ENCODE measurements around the gene MYL4. TPM values are rescaled to one million over a fixed set of nuclear protein-coding genes. Genes with fewer than 3 reads are reported as not detected.

MYL4 gene
- total RNA-seq, 1 experiment from 2014 or later, result not detected

- DNase-seq, result no peak
- no peak overlapping the region for H3K4me3 ChIP-seq (ENCODE audit: insufficient read depth, low read depth, low read length)
- H3K36me3 ChIP-seq (replicated peaks; ENCODE audit: control insufficient read depth, insufficient read depth, low read length), result peaks cover 1% of the 10 kb centered on the region
- H3K27me3 ChIP-seq (ENCODE audit: control insufficient read depth, insufficient read depth, low read length), result no peaks in the 10 kb centered on the region
Measured at GRCh38 chr17:47184681-47185080, 24.5 kb upstream of the MYL4 start.

GRCh38 chr17:47188271-47188875 is 20.8 kb upstream of the MYL4 start:
- DNase-seq, result peak; percentile 29
- no peaks in the 10 kb centered on the region for H3K27me3 ChIP-seq (ENCODE audit: control insufficient read depth, insufficient read depth, low read length)
- no peaks in the 10 kb centered on the region for H3K36me3 ChIP-seq (replicated peaks; ENCODE audit: control insufficient read depth, insufficient read depth, low read length)
- peak overlapping the region; percentile 92 for H3K4me3 ChIP-seq (ENCODE audit: insufficient read depth, low read depth, low read length)

DNA sequence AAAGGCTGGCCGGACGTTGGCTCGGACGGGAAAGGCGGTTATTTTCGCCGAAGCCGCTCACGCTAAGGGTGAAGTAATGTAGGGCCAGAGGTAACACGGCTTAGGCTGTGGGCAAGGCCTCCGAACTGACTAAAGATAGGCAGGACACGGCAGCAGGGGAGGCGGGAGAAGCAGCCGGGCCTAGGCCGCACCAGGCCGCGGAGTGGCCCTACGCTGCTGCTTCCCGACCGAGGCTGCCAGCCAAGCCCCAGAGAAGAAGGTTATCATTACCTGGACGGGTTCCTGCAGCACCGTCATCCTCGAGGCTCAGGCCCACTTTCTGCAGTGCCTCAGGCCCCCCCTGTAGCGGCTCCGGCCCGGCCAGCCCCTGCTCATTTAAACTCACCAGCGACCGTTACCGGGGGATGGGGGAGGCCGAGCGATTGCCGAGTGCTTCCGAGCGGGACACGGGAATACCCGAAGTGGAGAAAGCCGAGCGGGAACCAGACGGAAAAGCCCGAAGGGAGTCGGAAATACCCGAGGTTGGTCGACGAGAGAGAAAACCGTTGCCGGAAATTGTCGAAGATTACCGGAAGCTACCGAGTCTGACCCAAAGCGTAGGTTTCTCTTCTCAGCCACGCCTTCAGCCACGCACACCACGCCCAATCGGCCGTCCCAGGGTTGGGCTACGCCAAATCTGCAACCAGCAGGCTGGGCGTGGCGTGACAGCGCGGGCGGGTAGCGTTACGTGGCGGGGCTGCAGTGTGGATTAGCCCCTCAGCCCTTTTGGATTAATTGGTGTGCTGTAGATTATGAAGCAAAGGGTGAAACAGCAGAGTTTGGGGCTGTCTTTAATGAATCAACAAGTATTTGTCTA is 20.0 kb upstream of the MYL4 start, which contains the start of gene CDC27:
Gene CDC27 (minus strand): TSS at position 420 of the 856 bp plus-strand sequence. CDS start 123 bp downstream, at position 297.
- Histone ChIP-seq H3K4me3 (ENCODE audit: insufficient read depth, low read depth, low read length) (peak within 1 kb of the TSS; percentile 92), H3K27me3 (ENCODE audit: control insufficient read depth, insufficient read depth, low read length) (no peaks in the 10 kb centered on the region)
- peak; percentile 94 for DNase-seq

GRCh38 chr17:47189732-47190237 is 19.4 kb upstream of the MYL4 start:
- DNase-seq, result no peak
- Histone ChIP-seq H3K4me3 (ENCODE audit: insufficient read depth, low read depth, low read length) (peak overlapping the region; percentile 36), H3K27me3 (ENCODE audit: control insufficient read depth, insufficient read depth, low read length) (no peaks in the 10 kb centered on the region), H3K36me3 (replicated peaks; ENCODE audit: control insufficient read depth, insufficient read depth, low read length) (no peaks in the 10 kb centered on the region)

More for the DNA sequence above, 20.0 kb upstream of the MYL4 start, which contains the start of gene CDC27:
- no peaks in the 10 kb centered on the region for H3K36me3 ChIP-seq (replicated peaks; ENCODE audit: control insufficient read depth, insufficient read depth, low read length)

DNA sequence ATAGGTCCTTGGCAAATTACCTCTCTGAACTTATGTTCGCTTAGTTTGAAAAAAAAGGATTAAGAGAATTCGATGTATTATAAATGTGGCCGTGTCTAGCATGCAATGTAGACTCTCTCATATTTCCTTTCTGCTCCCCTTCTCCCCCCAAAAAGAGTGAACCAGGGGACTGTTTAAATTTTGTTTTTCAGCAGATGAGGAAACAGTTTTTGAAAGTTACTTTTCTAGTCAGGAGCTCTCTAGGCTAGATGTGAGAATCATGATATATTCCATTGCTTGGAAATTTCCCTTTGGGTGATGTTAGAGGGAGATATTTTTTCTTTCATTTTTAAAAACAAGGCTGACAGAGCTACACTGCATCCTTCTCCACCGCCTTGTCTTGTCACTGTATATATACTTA is 18.9 kb upstream of the MYL4 start:
- DNase-seq, result no peak
- Histone ChIP-seq H3K27me3 (ENCODE audit: control insufficient read depth, insufficient read depth, low read length) (no peaks in the 10 kb centered on the region), H3K4me3 (ENCODE audit: insufficient read depth, low read depth, low read length) (no peak overlapping the region), H3K36me3 (replicated peaks; ENCODE audit: control insufficient read depth, insufficient read depth, low read length) (no peaks in the 10 kb centered on the region)

DNA sequence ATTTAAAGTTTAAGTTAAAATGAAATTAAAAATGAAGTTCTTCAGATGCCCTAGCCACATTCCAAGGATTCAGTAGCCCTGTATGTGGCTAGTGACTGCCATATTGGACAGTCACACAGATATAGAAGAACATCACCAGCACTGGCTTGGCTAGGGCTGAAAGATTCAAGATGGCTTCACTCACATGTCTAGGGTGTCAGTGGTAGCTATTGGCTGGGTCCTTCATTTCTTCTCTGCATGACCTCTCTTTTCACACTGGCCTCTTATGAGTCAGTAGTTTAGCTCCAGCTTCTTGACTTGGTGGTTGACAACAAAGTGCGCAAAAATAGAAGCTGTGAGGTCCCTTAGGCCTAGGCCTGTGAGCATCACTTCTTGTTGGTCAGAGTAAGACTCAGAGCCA is 18.4 kb upstream of the MYL4 start:
- Histone ChIP-seq H3K36me3 (replicated peaks; ENCODE audit: control insufficient read depth, insufficient read depth, low read length) (no peaks in the 10 kb centered on the region), H3K27me3 (ENCODE audit: control insufficient read depth, insufficient read depth, low read length) (no peaks in the 10 kb centered on the region), H3K4me3 (ENCODE audit: insufficient read depth, low read depth, low read length) (no peak overlapping the region)
- no peak for DNase-seq

DNA sequence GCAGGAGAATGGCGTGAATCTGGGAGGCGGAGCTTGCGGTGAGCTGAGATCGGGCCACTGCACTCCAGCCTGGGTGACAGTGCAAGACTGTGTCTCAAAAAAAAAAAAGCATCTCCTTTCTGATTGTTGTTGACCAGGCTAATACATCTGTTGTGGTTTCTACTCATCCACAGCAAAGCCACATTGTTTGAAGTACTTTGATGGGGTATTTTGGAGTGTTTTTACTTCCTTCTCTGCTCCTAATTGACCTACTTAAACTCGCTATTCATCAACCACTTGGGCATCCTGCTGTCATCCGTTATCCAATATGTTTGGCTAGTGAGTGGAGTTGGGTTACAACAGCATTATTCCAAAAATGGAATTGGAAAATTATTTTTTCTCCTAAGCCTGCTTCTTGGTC is 16.6 kb upstream of the MYL4 start:
- Histone ChIP-seq H3K36me3 (replicated peaks; ENCODE audit: control insufficient read depth, insufficient read depth, low read length) (no peaks in the 10 kb centered on the region), H3K4me3 (ENCODE audit: insufficient read depth, low read depth, low read length) (no peak overlapping the region), H3K27me3 (ENCODE audit: control insufficient read depth, insufficient read depth, low read length) (no peaks in the 10 kb centered on the region)
- DNase-seq, result no peak

DNA sequence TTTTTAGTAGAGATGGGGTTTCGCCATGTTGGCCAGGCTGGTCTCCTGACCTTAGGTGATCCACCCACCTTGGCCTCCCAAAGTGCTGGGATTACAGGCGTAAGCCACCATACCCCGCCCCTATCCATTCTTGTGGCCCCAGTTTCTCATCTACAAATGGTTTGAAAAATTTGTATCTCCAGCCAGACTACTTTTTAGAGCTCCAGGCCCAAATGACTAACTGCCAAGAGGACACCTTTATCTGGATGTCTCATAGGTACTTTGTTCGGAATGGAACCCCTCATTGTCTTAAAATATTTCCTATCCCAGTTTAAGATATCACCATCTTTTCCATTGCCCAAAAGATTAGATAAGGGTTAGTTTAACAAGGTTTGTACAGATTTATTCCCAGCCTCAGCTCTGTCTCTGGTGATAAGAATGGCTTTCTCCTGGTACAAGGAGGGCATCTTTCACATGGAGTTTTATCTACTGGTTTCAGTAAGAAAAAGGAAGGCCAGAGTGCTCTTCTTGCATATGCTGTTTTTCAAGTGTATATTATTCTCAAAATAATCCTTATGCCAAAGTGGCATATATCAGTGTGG is 15.1 kb upstream of the MYL4 start:
- Histone ChIP-seq H3K4me3 (ENCODE audit: insufficient read depth, low read depth, low read length) (no peak overlapping the region), H3K36me3 (replicated peaks; ENCODE audit: control insufficient read depth, insufficient read depth, low read length) (no peaks in the 10 kb centered on the region)
- no peak for DNase-seq

GRCh38 chr17:47197821-47198220 is 11.3 kb upstream of the MYL4 start:
- DNase-seq, result no peak
- Histone ChIP-seq H3K27me3 (ENCODE audit: control insufficient read depth, insufficient read depth, low read length) (no peaks in the 10 kb centered on the region), H3K36me3 (replicated peaks; ENCODE audit: control insufficient read depth, insufficient read depth, low read length) (no peaks in the 10 kb centered on the region), H3K4me3 (ENCODE audit: insufficient read depth, low read depth, low read length) (no peak overlapping the region)

More for the DNA sequence above, 15.1 kb upstream of the MYL4 start:
- no peaks in the 10 kb centered on the region for H3K27me3 ChIP-seq (ENCODE audit: control insufficient read depth, insufficient read depth, low read length)

DNA sequence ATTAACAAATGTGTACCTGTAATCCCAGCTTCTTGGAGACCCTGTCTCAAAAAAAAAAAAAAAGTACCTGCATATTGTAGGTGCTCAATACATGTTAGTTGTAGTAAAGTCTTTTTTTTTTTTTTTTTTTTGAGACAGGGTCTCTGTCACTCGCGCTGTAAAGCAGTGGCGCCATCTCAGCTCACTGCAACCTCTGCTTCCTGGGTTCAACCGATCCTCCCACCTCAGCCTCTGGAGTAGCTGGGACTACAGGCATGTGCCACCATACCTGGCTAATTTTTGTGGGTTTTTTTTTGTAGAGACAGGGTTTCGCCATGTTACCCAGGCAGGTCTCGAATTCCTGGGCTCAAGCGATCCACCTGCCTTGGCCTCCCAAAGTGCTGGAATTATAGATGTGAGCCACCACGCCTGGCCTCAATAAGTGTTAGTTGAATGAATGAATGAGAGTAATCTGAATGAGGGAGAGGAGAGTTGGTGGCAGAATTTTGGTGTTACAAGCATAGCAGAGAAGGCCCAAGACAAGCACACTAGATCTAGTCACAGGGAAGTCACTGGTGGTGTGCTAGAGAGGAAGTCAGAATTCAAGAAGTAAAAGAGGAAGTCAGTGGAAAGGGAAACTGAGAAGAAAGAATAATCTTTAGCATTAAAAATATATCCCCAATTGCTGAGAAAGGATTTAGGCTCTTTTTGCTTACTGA is 9.4 kb upstream of the MYL4 start:
- no peak overlapping the region for H3K4me3 ChIP-seq (ENCODE audit: insufficient read depth, low read depth, low read length)
- no peaks in the 10 kb centered on the region for H3K27me3 ChIP-seq (ENCODE audit: control insufficient read depth, insufficient read depth, low read length)
- DNase-seq, result no peak
- no peaks in the 10 kb centered on the region for H3K36me3 ChIP-seq (replicated peaks; ENCODE audit: control insufficient read depth, insufficient read depth, low read length)

DNA sequence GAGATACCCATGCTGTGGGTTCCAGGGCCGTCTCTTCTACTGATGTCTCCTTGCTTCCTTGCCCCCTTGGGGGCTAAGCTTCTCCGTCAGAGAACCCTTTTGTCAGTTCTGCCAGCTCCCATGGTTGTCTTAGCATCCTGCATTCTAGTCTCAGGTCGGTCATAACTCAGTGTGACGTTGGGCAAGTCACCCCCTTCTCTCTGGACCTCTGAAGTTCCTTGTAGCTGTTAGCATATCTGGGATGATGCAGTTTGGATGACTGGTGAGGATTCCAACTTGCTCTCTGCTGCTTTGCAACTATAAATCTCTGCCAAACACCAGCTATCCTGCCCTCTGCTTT is 8.9 kb upstream of the MYL4 start:
- no peak for DNase-seq
- Histone ChIP-seq H3K36me3 (replicated peaks; ENCODE audit: control insufficient read depth, insufficient read depth, low read length) (no peaks in the 10 kb centered on the region), H3K27me3 (ENCODE audit: control insufficient read depth, insufficient read depth, low read length) (no peaks in the 10 kb centered on the region), H3K4me3 (ENCODE audit: insufficient read depth, low read depth, low read length) (no peak overlapping the region)

DNA sequence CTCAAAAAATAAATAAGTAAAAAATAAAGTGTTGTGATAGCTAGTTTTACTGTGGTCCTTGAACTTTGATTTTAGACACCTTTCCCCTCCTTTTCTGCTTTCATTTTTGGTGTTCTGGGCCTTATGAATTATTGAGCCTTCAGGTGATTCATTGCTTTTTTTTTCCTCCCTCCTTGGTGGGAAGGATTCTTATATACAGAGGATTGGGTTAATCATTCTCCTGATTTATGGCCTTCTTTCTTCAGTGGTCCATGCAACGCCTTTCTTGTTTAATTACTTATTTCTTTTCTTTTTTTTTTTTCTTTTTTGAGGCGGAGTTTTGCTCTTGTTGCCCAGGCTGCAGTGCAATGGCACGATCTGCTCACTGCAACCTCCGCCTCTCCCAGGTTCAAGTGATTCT is 8.0 kb upstream of the MYL4 start:
- Histone ChIP-seq H3K27me3 (ENCODE audit: control insufficient read depth, insufficient read depth, low read length) (no peaks in the 10 kb centered on the region), H3K36me3 (replicated peaks; ENCODE audit: control insufficient read depth, insufficient read depth, low read length) (no peaks in the 10 kb centered on the region), H3K4me3 (ENCODE audit: insufficient read depth, low read depth, low read length) (no peak overlapping the region)
- DNase-seq, result no peak

- H3K4me3 ChIP-seq (ENCODE audit: insufficient read depth, low read depth, low read length), result no peak overlapping the region
- no peaks in the 10 kb centered on the region for H3K36me3 ChIP-seq (replicated peaks; ENCODE audit: control insufficient read depth, insufficient read depth, low read length)
- no peak for DNase-seq
- H3K27me3 ChIP-seq (ENCODE audit: control insufficient read depth, insufficient read depth, low read length), result no peaks in the 10 kb centered on the region
Measured at GRCh38 chr17:47203984-47204721, 5.0 kb upstream of the MYL4 start.
